HUES6 (cell line): ENCODE measurements around the gene OXSR1.
"Not testable (repeated sequence)": the region's sequence is repeated elsewhere in the genome, so short reads cannot be mapped to it uniquely, and the experiment has no call there.

Experiments
- H3K27ac ChIP-seq: 2 replicates; pipeline ENCODE4 v1.7.0; 2013; ENCODE audit warnings: low read depth, mild to moderate bottlenecking, low read length, inconsistent platforms
- H3K27me3 ChIP-seq: 2 replicates; pipeline ENCODE4 v1.6.1; 2013; ENCODE audit warnings: low read length; ENCODE audit not compliant: control insufficient read depth, insufficient read depth
- H3K36me3 ChIP-seq: 2 replicates; pipeline ENCODE4 v1.6.1; 2013; ENCODE audit warnings: low read length; ENCODE audit not compliant: control insufficient read depth, insufficient read depth
- H3K4me1 ChIP-seq: 2 replicates; pipeline ENCODE4 v1.6.1; 2013; ENCODE audit warnings: low read length; ENCODE audit not compliant: control insufficient read depth, insufficient read depth
- H3K4me3 ChIP-seq: 2 replicates; pipeline ENCODE4 v1.5.1; 2013; ENCODE audit warnings: low read depth, low read length
- H3K9ac ChIP-seq: one replicate; pipeline ENCODE4 v1.6.1; 2013; ENCODE audit warnings: mild to moderate bottlenecking, low read length
- H3K9me3 ChIP-seq: 2 replicates; pipeline ENCODE4 v1.6.1; 2013; ENCODE audit warnings: low read depth, low read length; ENCODE audit not compliant: control insufficient read depth, insufficient read depth

Gene OXSR1

DNA sequence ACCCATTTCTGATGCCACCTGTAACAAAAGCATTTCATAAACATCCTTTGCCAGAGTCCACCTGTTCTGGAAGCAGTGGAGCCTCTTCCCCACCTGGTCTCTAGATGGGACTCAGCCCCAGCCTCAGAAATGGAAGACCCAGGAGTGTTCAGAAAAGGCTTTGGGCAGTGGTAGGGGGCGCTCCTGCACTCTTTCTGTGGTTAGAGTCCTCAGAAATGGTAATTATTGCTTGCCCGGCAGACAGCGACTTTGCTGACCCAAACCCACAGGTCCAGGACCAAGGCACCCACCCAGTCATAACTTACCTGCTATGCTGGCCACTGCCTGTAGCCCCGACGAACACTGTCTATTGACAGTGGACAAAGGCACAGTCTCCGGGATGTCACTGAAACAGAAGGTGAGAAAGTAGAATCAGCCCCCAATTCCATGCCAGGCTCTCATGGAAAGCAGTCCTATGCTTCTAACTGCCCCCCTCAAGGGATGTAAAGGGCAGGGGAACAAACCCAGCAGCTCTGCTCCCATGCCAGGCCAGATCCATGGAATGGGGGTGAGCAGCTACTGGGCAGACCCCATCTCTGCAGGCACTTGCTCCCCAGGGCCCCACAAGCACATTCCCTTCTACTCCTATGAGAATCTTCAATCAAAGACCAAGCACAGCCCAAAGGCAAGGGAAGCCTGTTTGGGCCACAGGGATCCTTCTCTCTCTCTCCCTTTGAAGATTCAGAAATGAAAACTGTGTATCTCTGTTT lies 33.5 kb upstream of the OXSR1 start:
- H3K27me3 ChIP-seq = no peaks in the 10 kb centered on the region
- peaks cover 75% of the 10 kb centered on the region for H3K36me3 ChIP-seq
- H3K4me3 ChIP-seq = no peak overlapping the region
- no peaks in the 10 kb centered on the region for H3K9me3 ChIP-seq
- H3K9ac ChIP-seq = no peak overlapping the region
- no peak overlapping the region for H3K27ac ChIP-seq
- peaks cover 8% of the 10 kb centered on the region; the same call in 1 of the 2 replicates for H3K4me1 ChIP-seq

DNA sequence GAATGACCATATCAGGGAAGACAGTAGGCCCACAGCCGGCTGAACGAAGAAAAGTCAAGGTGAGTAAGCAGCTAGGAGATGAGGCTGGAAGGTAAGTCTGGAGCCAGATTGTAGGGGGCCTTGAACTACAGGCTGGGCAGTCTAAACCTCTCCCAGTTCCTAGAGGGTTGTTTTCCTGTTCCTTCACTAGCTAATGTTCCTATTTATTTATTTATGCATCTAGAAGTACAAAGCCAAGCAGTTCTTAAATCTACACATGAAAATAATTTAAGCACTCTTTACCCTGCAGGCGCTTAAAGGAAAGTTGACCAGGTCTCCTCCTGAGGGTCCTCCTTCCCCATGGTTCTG lies 32.2 kb upstream of the OXSR1 start:
- Histone ChIP-seq H3K27ac (no peak overlapping the region), H3K4me1 (peaks cover 15% of the 10 kb centered on the region), H3K27me3 (no peaks in the 10 kb centered on the region), H3K9ac (no peak overlapping the region), H3K4me3 (no peak overlapping the region), H3K9me3 (no peaks in the 10 kb centered on the region), H3K36me3 (peaks cover 61% of the 10 kb centered on the region)

DNA sequence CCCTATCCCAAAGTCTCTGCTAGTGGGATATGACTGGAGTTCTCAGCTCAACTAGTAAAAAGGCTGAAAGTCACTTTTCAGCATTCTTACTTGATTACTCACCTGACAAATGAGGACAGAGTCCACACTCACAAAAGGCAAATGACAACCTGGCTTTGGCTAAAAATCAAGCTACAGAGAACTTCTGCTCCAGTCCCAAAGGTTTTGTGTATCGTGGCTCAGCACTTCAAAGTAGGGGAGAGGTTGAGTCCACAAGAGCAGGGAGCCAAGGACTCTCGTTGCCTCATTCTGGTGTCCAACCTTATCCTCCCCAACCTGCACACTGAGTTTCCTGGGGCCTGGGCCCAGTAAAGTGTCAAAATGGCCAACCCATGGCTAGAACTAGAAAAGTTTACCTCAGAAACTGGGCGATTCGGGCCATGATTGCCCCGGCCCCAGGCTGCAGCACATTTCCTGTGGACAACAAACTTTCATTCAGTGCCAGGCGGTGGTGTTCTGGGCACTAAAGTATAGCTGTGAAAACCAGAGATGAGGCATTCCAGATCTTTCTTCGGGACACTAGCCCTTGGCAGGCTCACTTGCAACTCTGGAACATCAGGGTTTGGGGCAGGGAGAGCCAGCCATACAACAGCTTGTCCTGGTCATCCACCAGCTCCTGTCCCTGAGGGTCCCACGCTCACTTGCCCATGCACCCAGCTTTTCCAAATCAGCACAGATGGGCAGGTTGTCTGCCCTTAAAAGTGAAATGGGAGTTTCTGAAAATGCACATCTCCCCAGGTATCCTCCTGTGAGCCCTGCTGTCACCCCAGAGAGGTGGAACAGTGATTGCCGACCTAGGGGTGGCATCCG lies 31.6 kb upstream of the OXSR1 start:
- Histone ChIP-seq H3K27ac (no peak overlapping the region), H3K4me3 (no peak overlapping the region), H3K27me3 (no peaks in the 10 kb centered on the region), H3K9ac (no peak overlapping the region), H3K9me3 (no peaks in the 10 kb centered on the region), H3K36me3 (peaks cover 57% of the 10 kb centered on the region), H3K4me1 (peaks cover 16% of the 10 kb centered on the region)

DNA sequence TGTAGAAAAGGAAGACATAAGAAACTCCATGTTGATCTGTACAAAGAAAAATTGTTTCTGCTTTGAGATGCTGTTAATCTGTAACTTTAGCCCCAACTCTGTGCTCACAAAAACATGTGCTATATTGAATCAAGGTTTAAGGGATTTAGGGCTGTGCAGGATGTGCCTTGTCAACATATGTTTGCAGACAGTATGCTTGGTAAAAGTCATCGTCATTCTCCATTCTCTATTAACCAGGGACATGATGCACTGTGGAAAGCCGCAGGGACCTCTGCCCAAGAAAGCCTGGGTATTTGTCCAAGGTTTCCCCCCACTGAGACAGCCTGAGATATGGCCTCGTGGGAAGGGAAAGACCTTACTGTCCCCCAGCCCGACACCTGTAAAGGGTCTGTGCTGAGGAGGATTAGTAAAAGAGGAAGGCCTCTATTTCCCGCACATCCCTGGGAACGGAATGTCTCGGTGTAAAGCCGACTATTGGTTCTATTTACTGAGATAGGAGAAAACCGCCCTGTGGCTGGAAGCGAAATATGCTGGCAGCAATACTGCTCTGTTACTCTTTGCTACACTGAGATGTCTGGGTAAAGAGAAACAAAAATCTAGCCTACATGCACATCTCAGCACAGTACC lies 30.7 kb upstream of the OXSR1 start:
- peaks cover 49% of the 10 kb centered on the region for H3K36me3 ChIP-seq
- peaks cover 21% of the 10 kb centered on the region for H3K4me1 ChIP-seq
- H3K27me3 ChIP-seq, H3K4me3 ChIP-seq, H3K9ac ChIP-seq, H3K9me3 ChIP-seq, H3K27ac ChIP-seq: not testable (repeated sequence)

DNA sequence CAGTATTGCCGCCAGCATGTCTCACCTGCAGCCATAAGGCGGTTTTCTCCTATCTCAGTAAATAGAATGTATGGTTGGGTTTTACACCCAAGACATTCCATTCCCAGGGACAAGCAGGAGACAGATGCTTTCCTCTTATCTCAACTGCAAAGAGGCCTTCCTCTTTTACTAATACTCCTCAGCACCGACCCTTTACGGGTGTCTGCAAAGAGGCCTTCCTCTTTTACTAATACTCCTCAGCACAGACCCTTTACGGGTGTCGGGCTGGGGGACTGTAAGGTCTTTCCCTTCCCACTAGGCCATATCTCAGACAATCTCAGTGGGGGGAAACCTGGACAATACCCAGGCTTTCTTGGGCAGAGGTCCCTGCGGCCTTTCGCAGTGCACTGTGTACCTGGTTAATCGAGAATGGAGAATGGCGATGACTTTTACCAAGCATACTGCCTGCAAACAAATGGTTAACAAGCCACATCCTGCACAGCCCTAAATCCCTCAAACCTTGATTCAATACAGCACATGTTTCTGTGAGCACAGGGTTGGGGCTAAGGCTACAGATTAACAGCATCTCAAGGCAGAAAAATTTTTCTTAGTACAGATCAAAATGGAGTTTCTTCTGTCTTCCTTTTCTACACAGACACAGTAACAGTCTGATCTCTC lies 29.6 kb upstream of the OXSR1 start:
- peak overlapping the region; percentile 84 for H3K4me3 ChIP-seq
- H3K9ac ChIP-seq = peak overlapping the region; percentile 67
- not testable (repeated sequence) for H3K9me3 ChIP-seq, H3K27me3 ChIP-seq, H3K27ac ChIP-seq
- peaks cover 39% of the 10 kb centered on the region for H3K36me3 ChIP-seq
- peaks cover 25% of the 10 kb centered on the region for H3K4me1 ChIP-seq

DNA sequence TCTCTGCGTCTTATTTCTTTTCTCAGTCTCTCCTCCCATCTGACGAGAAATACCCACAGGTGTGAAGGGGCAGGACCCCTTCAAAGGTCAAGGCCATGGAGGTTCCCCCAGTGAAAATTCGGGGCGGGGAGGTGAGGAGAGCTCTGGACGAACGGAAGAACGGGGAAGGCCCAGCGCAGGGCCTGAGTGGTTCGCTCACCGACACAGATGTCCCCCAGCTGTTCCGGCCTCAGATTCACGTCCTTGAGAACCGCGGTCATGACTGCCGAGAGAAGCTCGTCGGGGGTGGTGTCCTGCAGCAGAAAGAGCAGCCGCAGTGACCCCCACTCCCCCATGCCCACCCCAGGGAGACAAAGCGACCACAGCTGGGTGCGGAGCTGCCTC lies 29.0 kb upstream of the OXSR1 start:
- Histone ChIP-seq H3K9ac (peak overlapping the region; percentile 67), H3K9me3 (no peaks in the 10 kb centered on the region), H3K27ac (0 out of 2 replicates have a peak overlapping the region, but pooled peaks have one; percentile 22), H3K27me3 (no peaks in the 10 kb centered on the region; the same call in 1 of the 2 replicates), H3K4me1 (peaks cover 25% of the 10 kb centered on the region), H3K4me3 (peak overlapping the region; percentile 84), H3K36me3 (peaks cover 39% of the 10 kb centered on the region)

DNA sequence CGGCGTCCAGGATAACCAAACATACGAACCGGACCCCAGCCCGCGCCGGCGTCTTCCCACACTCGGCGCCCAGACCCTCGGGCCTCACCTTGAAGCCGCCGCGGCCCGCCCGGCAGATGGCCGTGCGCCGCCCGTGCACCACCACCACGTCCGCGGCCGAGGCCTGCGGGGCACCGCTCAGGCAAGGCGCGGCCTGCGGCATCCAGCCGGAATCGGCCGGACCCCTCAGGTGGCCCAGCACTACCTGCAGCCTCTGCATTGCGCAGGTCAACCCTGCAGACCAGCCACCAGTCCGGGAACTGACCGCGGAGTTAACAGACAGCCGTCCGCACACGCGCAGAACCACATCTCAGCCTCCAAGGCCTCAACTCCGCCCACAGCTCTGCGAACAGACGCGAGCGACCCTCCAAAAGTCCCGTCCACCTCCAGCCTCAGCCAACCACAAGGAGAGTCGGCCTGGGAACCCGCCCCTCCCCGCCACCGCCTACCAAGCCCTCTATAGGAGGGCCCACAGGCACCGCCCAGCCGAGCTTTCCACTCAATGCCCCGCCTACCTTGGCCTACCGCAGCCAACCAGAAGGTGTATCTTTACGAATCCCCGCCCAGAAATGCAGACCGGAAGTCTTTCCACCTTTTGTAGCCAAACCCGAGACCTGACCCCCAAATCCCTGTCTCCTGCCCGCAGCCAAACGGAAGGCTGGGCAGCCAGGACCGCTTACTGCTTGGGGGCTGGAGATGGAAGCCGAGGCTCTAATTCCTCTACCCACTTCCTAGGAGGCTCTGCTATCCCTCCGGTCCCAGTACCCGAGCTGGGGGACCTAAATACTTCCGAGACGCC lies 28.3 kb upstream of the OXSR1 start, which contains the start of gene ACAA1:
ACAA1 (minus strand) TSS at position 351 of the 838 bp plus-strand sequence; CDS start at position 259, 92 bp downstream.
- Histone ChIP-seq H3K9me3 (no peaks in the 10 kb centered on the region), H3K4me1 (peaks cover 25% of the 10 kb centered on the region), H3K9ac (peak within 1 kb of the TSS; percentile 89), H3K36me3 (peaks cover 40% of the 10 kb centered on the region), H3K27me3 (no peaks in the 10 kb centered on the region; the same call in 1 of the 2 replicates), H3K27ac (peak within 1 kb of the TSS; percentile 39; the same call in 1 of the 2 replicates), H3K4me3 (peak within 1 kb of the TSS; percentile 84)

DNA sequence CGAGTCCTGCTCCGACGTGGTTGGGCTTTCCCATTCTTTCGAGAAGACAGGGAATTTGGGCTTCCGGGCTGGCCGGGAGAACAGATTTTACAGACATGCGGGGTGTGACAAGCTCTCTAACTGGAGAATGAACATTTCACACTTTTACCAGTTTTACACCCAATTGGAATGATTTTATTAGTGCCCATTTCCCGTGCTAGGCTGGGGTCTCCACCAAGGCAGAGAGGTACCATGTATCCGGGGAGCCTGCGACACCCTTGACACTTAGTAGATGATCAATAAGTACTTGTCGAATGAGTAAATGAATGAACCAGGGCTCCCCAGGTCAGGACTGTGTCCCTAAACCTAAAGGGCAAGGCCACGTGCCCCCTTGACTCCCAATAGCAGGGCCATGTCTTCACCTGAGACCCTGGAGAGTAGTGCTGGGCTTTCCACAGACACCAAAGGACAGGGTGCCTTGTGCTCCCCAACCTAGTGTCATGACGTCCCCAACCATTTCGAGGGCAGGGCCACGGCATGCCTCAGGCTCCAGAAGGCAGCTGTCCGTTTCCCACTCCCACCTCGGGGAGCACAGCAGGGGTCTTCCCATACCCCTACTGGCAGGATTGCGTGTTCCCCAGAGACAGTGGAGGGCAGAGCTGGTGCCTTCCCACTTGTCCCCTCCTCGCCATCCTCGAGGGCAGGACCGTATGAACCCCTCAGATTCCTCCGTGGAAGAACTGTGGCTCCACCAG lies 27.6 kb upstream of the OXSR1 start:
- H3K36me3 ChIP-seq = peaks cover 39% of the 10 kb centered on the region
- H3K4me1 ChIP-seq = peaks cover 25% of the 10 kb centered on the region
- no peaks in the 10 kb centered on the region for H3K9me3 ChIP-seq
- peak overlapping the region; percentile 84 for H3K4me3 ChIP-seq
- no peaks in the 10 kb centered on the region; the same call in 1 of the 2 replicates for H3K27me3 ChIP-seq
- H3K9ac ChIP-seq = peak overlapping the region; percentile 89
- peak overlapping the region; percentile 39; the same call in 1 of the 2 replicates for H3K27ac ChIP-seq

DNA sequence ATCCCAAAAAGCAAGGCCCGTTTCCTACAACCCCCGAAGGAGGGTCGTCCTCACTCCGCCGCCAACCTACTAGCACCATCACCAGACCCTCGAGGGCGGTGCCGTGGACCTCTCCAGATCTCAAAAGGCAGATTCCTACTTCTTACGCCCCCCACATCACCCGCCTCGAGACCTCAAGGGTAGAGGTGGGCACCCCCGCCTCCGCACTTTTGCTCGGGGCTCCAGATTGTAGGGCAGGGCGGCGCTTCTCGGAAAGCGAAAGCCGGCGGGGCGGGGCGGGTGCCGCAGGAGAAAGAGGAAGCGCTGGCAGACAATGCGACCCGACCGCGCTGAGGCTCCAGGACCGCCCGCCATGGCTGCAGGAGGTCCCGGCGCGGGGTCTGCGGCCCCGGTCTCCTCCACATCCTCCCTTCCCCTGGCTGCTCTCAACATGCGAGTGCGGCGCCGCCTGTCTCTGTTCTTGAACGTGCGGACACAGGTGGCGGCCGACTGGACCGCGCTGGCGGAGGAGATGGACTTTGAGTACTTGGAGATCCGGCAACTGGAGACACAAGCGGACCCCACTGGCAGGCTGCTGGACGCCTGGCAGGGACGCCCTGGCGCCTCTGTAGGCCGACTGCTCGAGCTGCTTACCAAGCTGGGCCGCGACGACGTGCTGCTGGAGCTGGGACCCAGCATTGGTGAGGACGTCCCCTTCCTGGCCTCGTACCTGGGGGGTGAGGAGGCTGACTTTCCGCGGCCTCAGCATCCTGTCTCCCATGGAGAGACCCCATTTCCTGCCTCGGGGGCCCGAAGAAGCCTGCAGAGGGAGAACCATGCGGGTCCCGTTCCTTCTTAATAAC lies 26.8 kb upstream of the OXSR1 start, which contains the start of gene MYD88:
MYD88 (plus strand) TSS at position 313 of the 842 bp plus-strand sequence; CDS start at position 353, 40 bp downstream.
- H3K4me3 ChIP-seq = peak within 1 kb of the TSS; percentile 84
- peak within 1 kb of the TSS; percentile 39; the same call in 1 of the 2 replicates for H3K27ac ChIP-seq
- peaks cover 25% of the 10 kb centered on the region for H3K4me1 ChIP-seq
- peak within 1 kb of the TSS; percentile 89 for H3K9ac ChIP-seq
- H3K36me3 ChIP-seq = peaks cover 31% of the 10 kb centered on the region
- no peaks in the 10 kb centered on the region for H3K9me3 ChIP-seq
- H3K27me3 ChIP-seq = no peaks in the 10 kb centered on the region; the same call in 1 of the 2 replicates
